CD4-positive, alpha-beta T cell treated with Interleukin-4 for 4 hours (primary cell): ENCODE data around the gene OR52I2.

Experiments
- DNase-seq: peaks from one replicate; pipeline ENCODE4 v3.0.0-alpha.2; 2020

The OR52I2 gene

DNA sequence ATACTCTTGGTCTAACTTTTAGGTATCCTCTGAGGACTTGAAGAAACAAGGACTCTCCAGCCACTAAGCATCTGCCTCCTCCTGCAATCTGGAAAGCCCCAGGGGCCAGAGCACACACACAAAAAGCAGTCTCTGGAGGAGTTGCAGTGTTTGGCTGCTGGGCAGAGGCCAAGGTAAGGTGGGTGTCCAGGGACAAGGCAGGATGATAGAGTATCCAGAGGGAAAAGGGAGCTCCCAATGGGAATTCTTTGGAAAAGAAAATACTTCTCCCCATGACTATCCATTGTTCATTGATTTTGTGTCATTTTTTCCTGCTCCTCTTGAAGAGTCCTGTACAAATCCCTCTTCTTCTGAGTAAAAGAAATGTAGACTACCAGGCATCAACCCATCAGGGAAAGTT is at the start of gene OR52I2:
Gene OR52I2, plus strand, starts transcription at position 301 of the 400 bp plus-strand sequence.
- DNase-seq = no peak

DNA sequence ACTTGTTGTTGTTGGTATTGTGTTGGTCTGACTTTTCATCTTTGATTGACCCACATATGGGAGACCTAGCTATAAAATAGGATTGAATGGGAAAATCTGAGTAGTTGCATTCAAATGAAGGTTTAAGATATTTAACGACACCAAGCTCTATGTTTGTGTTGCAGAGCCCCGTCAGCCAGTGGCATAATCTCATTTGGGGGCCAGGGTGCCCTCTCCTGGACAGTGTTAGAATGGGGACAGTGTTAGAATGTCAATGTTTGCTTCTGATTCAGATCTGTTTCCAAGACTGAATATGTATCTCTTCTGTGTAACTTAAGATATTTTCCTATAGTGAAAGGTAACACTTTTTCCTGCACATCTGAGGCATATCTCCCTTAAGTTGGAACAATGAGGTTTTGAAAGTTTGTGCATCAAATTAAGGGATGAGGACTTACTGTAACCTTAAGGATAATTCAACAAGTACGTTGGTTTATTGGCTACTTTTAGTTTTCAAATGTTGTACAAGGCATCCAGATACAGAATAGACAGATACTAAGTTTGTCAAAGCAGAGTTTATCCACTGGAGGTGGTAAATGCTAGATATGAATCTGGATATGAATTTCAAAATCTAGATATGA is 41.8 kb upstream of the OR52I2 start:
- DNase-seq = peak; percentile 32

DNA sequence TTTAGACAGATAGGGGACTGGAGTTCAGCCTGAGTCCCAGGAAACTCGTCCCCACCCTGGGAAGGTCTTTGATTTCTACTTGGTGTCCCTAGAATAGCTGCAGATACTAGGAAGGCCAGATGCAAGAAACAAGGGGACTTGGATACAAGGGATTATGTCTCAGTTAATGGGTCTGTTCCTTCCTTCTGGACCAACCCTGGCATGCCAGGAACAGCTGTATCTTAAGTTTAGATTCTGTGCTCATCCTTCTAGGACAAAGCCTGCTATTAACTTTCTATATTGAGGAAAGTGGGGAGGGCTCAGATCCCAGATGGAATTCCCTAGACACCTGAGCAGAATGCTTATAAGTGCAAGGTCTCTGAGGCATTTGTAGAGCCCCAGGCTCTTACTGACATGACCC is 40.5 kb upstream of the OR52I2 start:
- no peak for DNase-seq

DNA sequence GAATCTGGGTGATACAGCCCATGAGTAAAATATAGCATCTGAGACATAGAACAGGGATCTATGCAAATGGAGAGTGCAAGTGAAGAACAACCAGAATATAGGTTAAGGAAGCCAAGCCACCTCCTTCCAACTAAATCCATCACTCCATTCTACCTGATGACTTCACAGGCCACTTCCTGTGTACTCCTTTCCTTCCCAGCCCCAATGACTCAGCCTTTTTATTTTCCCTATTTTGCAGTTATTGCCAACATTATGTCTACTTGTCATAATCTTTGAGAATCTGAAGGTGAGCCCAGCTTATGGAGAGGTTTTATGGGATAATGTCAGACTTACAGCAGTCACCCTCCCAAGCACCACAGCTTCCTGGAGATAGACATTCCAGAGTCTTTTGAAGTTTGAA is 38.0 kb upstream of the OR52I2 start:
- no peak for DNase-seq

DNA sequence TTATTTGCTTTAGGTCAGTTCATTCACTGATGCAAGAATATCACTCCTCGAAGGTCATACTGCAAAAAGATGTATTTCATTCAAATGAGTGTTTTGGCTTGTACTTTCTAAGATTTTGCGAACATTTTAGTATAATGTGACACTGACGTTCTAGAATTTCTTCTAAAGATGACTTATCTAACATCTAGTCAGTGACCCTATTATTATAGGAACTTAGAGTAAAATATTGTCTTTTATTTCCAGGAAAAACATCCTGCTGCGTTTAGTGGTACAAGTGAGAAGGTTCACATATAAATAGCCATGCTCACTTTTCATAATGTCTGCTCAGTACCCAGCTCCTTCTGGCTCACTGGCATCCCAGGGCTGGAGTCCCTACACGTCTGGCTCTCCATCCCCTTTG is 36.7 kb upstream of the OR52I2 start, which contains the start of gene OR52M1:
Gene OR52M1, plus strand, starts transcription at position 301 of the 400 bp plus-strand sequence. Its CDS starts 0 bp downstream, at position 301.
- no peak for DNase-seq

DNA sequence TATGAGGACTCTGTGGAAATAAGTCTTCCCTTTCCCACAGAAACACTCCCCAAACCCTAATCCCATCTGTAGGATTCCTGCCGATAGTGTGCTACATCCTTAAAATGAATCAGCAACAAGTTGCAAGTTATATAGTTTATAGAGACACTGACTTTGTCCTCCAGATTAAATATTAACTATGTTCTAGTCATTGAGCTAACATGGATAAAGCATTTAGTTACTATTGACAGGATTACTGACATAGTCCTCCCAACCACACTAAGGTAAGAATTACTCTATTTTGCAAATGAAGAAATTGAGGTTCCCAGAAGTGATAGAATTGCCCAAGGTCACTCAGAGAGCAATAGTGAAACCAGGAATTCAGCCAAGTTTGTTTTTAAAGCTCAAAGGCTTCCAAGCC is 34.7 kb upstream of the OR52I2 start:
- DNase-seq = no peak

DNA sequence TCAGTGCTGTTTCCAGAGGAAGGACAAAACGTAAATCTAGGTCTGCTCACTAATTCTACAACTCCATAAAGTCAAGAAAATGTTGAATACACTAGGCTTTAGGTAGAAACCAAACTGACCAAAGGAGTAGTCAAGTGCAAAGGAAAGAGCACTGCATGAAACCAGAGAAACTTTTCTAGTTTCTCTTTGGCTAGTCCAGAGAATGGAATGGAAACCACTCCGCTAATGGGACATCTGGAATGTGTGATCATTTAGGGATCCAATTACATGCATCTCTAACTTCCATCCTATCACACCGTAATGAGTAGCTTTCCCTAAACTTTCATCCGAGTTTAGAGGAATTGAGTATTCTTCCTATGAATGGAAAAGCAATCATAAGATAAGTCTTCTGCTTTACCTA is 34.1 kb upstream of the OR52I2 start:
- no peak for DNase-seq

DNA sequence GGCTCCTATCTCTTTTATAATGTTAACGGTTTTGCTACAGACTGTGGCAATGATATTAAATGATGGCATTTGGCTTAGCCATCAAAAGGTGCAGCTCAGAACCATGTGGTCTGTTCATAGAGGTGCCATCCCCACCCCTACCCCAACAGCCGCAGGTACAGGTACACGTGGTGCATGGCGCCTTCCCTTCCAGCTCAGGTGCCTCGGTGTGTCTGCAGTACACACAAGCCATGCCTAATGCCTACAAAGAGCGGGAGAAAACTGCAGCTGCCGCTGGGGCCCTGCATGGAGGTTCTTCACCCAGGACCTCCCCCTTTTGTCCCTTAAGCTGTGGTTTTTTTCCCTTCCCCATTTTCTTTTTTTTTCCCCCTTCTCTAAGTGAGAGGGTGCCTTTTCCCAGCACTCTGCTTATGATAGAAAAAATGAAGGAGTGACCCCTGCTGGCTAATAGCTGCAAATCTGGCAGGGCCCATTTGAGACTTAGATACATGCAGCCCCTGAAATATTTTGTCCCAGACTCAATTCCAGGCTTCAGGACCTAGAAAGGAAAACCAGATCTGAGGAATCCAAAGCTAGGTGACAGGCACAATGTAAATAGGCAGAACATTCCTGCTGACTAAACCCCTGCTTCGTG is 30.1 kb upstream of the OR52I2 start:
- no peak for DNase-seq

DNA sequence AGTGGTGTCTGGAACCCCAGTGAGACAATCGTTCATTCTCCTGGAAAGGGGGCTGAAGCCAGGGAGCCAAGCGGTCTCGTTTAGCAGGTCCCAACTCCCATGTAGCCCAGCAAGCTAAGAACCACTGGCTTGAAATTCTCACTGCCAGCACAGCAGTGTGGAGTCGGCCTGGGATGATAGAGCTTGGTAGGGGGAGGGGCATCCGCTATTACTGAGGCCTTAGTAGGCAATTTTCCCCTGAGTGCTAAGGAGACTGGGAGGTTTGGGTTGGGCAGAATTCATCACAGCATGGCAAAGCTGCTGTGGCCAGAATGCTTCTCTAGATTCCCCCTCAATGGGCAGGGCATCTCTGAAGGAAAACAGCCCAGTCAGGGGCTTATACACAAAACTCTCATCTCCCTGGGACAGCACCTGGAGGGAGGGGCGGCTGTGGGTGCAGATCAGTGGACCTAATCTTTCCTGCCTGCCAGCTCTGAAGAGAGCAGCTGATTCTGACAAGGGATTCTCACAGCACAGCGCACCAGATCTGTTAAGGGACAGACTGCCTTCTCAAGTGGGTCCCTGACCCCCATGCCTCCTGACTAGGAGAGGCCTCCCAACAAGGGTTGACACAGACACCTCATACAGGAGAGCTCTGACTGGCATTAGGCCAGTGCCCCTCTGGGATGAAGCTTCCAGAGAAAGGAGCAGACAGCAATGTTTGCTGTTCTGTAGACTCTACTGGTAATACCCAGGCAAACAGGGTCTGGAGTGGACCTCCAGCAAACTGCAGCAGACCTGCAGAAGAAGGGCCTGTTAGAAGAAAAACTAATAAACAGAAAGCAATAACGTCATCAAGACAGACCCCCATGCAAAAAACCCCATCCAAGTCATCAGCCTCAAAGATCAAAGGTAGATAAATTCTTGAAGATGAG is 21.8 kb upstream of the OR52I2 start:
- no peak for DNase-seq

DNA sequence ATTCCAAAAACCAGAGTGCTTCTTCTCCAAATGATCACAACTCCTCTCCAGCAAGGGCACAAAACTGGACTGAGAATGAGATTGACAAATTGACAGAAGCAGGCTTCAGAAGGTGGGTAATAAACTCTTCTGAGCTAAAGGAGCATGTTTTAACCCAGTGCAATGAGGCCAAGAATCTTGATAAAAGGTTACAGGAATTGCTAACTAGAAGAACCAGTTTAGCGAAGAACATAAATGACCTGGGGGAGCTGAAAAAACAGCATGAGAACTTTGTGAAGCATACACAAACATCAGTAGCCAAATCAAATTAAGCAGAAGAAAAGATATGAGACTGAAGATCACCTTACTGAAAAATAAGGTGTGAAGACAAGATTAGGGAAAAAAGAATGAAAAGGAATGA is 21.1 kb upstream of the OR52I2 start:
- DNase-seq = no peak

DNA sequence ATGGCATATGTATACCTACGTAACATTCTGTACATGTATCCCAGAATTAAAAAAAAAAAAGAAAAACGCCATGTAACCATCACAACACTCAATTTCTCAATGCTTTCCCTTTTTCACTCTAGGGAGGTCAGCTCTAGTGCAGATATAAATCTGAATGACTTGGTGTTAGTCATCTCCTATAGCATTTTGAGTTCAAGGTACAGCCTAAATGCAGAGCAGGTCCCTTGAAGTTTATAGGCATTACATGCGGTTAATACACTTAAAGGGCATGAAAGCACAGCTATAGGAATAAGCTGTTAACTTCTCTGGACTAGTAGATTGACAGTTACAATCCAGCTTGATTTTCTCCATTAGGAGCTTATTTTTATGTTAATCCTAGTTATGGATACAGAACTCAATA is 16.2 kb upstream of the OR52I2 start:
- no peak for DNase-seq

DNA sequence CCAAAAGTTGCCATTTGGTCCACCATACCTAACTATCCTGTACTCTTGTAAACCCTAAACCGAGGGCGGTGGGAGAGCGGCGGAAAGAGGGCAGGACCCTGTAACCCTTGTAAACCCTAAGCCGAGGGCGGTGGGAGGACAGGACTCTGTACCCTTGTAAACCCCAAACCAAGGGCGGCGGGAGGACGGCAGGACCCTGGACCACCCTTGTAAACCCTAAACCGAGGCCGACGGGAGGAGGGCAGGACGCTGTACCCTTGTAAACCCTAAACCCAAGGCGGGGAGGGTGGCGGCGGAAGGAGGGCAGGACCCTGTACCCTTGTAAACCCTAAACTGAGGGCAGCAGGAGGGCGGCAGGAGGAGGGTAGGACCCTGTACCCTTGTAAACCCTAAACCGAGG is 12.5 kb upstream of the OR52I2 start:
- no peak for DNase-seq

DNA sequence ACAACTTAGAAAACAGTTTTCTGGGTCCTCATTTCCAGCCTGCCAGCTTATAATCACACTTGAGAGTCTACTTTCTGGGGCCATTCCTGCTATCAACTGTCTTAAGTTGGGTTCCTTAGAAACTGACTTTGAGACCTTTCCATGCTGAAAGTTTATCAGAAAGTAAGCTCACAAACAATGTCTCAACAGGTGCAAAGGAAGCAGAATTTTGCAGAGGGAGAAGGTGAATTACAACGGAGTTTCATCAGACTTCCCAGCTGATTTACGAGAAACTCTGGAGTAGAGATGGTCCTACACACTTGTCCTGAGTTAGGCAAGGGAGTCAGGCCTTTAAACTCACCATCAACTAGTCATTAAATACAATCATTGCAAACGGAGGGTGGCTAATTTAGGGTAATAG is 4.7 kb upstream of the OR52I2 start:
- no peak for DNase-seq

DNA sequence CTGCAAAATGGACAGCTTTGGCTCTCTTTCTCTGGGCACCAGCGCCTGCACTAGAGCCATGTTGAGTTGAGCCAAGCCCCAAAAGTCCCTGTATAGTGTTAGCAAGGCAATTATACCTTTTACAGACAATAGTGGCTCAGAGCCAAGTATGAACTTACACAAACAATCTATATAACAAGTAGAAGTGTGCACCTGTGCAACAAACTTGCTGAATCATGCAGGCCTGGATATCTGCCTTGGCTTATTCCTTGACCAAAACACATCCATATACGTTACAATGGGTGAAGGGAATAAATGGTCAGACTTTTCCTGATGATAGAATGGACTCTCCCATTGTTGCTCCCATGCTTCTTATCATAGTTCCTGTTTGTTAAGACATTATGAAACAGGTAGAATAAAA is 3.8 kb upstream of the OR52I2 start:
- no peak for DNase-seq

DNA sequence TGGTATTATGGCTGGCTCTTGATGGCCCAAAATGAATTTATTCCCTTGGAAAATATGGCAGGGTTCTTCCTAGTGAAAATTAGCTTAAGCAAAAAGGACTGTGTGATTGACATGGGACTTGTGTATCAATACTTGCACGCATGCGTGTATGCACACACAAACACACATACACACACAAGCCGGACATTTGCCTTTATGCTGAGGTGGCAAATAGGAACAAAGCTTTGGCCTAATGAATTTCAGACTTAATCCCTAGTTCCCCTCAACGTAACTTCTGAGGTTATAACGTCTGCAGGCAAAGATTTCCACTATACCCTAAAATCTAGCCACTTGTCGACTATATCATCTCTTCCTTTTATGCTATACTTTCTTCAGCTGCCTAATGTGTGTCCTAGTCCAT is 2.9 kb upstream of the OR52I2 start:
- DNase-seq = no peak

DNA sequence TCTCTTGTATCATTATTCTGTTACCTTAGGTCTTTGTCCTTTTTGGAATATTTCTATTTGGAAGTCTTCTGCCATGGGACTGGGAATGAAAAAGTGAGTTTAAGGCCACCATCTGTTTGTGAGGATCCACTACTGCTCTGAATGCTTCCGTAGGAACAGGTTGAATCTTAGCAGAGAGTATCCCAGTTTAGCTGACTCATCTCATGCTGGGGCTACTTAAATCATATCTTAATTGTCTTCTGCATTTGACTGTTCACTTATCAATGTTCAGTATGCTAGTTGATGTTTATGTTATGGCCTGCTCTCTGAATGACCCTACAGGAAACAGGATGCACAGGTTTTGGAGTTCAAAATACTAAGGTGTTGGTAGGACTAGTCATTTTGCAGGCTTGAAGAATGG is 1.4 kb upstream of the OR52I2 start:
- no peak for DNase-seq

DNA sequence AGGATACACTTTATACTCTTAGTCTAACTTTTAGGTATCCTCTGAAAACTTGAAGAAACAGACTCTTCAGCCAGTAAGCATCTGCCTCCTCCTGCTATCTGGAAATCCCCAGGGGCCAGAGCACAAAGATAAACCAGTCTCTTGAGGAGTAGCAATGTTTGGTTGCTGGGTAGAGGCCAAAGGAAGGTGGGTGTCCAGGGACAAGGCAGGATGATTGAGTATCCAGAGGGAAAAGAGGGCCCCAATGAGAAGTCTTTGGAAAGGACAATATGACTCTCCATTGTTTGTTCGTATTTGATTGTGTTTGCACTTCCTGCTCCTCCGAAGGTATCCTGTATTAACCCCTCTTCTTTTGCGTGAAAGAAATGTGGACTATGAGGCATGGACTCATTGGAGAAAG is 7.5 kb downstream of the OR52I2 start:
- no peak for DNase-seq

DNA sequence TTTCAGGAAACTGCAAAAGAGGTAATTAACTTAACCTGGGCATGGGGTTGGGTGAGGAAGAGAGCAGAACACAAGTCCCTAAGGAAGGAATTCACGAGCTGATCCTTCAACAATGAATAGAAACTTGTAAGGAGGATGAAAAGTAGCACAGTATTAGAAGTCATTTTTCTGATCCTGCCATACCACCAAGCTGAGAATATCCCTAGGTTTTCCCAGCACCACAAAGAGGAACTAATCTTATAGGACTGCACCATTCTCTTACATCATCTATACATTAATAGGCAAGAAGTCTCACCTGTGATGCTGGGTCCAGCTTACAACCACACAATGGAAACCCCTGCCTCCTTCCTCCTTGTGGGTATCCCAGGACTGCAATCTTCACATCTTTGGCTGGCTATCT is 12.2 kb downstream of the OR52I2 start, which contains the start of gene OR52I1:
Gene OR52I1, plus strand, starts transcription at position 301 of the 400 bp plus-strand sequence. Its CDS starts 0 bp downstream, at position 301.
- no peak for DNase-seq

DNA sequence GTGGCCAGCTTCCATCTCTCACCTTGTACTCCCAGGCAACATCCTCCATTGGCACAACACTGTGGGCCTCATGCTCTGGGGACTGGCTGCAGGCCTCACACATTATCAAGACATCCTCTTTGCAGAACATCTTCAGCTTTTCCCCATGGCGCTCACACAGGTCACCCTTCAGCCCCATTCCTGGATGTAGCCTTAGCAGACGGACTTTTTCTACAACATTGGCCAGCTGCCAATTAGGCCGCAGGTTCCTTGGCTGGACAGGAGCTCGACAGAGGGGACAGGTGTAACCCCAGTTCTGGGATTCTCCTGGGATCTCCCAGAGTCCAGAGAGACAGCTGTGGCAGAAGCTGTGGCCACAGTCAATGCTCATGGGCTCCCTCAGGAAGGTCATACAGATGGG is 23.5 kb downstream of the OR52I2 start:
- DNase-seq = no peak

DNA sequence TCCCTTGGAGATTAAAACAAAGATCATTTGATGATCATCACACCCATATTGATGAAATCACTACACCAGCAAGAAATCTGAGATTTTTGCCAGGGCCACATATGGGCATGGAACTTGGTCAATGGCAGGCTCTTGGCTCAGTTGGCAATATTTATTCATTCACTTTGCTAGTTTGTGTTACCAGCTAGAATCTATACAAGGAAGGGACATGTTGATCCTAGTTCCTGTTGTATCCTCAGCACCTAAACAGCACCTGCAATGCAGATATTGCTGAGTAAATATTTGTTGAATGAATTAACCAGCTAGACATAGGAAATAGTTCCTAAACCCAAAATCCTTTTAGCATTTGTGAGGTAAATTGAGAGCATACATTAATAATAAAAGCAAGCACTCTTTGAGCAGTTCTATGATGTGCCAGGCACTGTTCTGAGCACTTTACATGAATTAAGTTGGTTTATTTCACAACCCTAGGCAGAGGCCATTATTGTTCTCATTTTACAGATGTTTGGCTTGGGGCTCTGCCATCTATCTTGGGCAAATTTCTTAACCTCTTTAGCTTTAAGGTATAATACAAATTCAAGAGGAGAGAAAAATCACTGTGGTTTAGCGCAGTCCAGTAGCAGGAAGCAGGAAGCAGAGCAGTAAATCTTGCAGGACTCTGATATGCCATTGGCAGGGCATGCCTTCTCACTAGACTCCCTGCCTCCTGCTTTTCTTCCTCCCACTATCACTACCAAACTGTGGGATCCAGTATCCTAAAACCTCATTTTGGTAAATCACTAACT is 24.9 kb downstream of the OR52I2 start:
- DNase-seq = no peak

DNA sequence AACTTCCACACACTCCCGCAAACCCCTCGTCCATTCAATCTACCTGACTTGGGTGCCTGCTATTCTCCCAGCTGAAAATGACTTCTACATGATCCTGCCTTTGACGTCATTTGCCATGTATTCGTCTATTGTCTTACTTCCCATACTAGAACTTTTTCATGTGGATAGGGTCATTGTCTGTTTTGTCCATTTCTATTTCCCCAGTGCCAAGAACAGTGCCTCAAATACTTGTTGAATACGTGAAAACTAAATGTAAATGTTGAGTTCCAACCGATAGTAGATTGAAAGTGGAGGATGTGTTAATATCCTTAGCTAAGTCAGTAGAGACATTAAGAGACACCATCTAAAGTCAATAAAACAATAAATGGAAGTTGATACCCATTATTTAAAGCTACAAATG is 25.6 kb downstream of the OR52I2 start:
- DNase-seq = no peak

DNA sequence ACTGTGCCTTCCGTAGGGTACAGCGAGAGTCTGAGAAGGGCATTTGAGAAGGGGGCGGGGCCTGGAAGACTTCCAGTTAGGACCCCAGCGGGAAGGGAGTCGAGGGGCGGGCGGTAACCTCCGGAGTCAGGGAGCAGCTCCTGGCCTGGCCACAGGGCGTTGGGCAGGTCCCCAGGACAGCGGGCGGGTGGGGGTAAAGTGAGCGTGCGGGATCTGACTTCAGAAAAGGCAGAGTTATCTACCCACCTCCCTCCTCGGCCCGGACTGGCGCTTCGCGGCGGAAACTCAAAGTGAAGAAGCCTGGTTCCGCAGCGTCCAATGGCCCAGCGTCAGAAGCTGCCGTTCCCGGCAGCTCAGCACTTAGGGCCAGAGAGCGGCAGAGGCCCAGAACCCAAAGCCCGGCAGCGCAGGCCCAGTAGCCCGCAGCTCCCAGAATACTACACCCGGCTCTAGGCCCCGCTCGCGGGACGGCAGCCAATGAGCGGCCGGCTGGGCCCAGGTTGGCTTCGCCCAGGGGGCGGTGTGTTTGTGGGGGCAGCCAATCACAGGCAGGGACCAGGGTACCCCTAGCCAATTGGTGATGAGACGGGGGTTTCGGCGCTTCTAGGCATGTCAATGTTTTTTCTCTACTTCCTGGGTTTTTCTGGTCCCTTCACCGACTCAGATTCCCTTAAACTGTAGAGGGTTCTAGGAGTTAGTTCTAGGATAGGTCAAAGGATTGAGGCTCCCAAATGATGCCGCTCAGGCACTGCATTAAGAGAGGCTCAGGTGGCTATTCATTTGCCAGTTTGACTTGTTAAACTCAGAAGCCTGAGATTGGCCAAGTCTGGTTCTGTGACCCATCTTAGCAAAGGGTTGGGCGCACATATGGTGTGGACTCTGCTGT is 26.5 kb downstream of the OR52I2 start, which contains the start of gene TRIM68:
Gene TRIM68, minus strand, starts transcription at position 451 of the 886 bp plus-strand sequence. CDS start 2,727 bp downstream, outside the sequence.
- peak; percentile 95 for DNase-seq
